Activated CD8-positive, alpha-beta memory T cell treated with anti-CD3 and anti-CD28 coated beads for 1 hour (primary cell): ENCODE measurements around the gene PTPRN2.
"Not testable (repeated sequence)": the region's sequence is repeated elsewhere in the genome, so short reads cannot be mapped to it uniquely, and the experiment has no call there.

ENCODE experiments used
- DNase-seq, 2 donors: peaks; one replicate each; pipeline ENCODE4 v3.0.0-alpha.2; 2020; ENCODE audit warnings: low read depth in 1 of 2; ENCODE audit errors: extremely low read depth in 1 of 2

PTPRN2 gene

DNA sequence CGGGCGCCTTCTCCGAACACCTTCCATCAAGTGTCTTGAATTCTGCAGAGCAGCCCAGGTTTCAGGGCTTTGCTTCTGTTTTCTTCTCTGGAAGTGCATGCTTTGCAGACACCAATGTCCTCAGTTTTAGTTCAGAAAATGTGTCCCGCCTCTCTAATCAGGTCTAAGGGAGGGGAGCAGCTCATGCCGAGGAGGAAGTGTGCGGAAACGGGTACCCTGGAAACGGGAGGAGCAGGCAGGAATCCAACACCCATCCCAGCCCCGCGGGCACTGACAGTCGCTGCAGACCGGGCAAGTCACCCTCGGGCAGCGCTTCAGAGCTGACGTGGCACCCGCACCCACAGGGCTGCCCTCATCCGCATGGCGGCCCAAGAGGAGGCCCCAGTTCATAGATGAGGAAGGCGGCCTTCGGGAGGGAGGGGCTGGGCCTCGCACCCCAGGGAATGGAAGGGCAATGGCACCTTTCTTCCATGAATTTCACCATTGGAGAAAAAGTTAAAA is 912.1 kb downstream of the PTPRN2 start:
- no peak for DNase-seq

DNA sequence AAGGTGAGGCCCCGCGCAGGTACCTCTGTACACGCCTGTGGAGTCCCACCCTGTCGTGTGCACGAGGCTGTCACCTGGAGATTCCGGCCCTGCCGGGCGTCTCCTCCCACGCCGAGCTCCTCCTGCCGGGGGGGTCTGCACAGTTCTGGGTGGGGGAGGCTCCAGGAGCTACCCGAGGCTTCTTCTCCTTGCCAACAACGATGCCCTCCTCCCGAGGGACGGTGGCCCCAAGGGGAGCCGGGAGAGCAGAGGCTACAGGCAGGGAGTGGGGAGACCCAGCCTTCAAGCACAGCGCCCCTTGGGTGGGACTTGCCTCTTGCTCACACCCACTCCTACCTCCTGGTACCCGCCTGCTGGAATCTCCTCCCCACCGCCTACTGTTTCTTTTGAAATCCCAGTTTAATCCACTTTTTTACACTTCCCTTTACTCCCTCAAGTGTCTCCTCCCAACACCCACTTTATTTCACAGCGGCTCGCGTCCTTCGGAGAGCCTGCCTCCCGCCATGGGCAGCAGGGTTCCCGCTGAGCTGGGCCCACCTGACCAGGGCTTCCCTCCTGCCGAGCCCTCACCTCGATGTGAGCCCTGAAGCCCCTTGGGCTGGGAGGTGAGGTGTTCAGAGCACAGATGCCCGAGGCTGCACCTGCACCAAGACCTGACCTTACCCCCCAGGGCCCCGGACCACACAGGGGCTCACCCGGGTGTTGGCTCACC is 912.8 kb downstream of the PTPRN2 start:
- no peak for DNase-seq

DNA sequence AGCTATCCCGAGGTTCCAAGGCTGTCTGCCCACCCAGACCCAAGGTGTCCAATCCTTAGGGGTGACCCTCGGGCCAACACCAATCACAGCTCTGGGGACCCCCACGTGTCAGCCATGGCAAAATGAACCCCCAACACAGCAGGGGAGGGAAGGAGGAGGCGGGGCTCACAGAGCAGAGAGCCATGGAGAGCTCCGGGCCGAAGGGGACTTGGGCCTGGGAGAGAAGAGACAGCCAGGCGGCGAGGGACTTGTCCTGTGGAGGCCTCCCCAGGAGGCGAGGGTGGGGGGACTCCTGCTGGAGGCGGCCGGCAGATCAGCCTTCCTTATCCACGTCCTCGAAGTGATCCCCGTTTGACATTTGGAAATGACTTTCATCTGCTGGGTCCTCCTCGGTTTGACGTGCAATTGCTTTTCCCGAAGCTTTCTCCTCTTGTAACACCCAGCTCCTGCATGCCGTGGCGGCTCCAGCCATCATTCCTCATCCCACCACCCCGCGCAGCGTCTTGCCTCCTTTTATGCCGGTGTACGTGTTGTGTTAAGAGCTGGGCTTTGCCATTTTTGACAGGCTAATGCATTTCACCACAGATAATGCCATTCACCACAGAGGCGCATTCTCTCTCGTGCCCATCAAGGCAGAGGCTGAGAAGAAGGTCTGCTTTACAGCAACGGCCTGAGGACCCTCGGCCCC is 913.5 kb downstream of the PTPRN2 start:
- DNase-seq: no peak

DNA sequence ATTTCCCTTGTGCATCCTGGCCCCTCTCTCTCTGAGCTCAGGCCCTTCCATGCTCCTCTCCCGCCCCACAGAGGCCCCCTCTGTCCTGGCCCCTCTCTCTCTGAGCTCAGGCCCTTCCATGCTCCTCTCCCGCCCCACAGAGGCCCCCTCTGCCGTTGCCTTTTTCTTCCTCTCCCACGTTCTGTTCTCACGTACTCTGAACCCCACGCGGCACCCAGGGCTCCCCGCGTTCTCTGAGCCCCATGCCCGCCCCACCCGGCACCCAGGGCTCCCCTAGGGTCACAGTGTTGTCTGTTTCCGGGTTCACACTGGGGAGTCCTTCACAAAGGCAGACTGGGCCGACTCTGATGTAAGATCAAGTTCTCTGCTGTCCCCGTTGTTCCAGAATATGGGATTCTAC is 914.0 kb downstream of the PTPRN2 start:
- DNase-seq: no peak

- DNase-seq: no peak
These were observed 916.0 kb downstream of the PTPRN2 start for GRCh38 chr7:157671358-157672255.

- no peak for DNase-seq
These were observed 916.9 kb downstream of the PTPRN2 start for GRCh38 chr7:157670490-157671357.

DNA sequence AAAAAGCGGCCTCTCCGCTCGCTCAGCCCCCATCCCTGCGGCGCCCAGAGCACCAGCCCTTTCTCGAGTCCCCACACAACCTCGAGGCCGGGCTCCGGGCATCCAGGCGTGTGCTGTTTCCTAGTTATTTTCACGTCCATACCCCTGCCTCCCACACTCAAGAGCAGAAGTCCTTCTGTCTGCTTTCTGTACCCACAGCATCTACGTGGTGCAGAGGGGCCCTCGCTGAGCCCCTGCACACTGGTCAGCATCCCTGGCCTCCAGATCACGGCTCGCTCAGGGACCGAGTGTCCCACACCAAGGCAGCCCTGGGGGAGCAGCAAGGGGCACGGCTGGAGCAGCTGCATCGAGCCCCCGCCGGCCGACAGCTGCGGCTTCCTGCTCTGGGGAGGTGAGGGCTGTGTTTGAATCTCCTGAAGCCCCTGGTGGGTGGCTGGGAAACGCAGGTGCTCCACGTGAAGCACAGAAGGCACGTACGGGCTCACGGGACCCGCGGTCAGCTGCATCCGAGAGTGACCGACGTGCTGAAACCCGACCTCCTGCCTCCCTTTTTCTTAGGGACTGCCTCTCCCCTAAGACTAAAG is 917.8 kb downstream of the PTPRN2 start:
- no peak for DNase-seq

DNA sequence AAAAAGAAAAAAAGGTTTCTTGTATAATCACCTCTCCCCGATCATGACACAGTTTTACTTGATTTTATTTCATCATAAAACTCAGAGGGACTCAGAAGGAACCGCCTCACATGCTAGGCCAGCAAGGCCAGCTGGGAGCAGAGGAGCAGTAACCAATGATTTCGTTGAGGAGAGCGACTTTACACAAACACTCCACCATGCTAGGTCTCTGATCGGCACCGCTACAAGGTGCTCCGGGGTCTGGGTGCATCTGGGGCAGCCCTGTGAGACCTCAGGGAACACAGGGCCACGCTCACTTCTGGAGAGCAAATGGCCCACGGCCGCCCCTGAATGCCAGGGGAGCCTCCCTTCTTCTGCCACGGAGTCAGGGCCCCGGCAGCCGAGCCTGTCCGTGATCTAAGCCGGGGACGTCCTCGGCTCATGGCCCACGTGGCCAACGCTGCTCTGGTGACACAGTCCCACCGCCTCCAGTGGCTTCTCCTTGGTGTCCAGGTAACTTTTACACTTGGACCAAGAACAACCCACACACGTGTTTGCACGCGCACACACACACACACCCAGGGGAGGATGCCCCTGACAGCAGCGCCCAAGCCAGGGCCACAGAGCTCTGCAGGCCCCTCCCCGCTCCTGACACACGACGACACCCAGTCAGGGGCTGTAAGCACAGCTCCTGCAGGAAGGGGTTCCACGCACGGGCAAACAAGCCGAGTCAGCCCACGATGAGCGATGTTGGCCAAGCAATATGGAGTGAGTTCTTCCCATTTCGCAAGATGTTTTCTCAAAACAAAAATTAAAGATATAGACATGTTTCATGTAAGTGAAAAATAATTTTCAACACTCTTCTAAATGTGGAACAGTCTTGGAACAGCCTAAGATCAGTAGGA is 918.5 kb downstream of the PTPRN2 start:
- no peak for DNase-seq

DNA sequence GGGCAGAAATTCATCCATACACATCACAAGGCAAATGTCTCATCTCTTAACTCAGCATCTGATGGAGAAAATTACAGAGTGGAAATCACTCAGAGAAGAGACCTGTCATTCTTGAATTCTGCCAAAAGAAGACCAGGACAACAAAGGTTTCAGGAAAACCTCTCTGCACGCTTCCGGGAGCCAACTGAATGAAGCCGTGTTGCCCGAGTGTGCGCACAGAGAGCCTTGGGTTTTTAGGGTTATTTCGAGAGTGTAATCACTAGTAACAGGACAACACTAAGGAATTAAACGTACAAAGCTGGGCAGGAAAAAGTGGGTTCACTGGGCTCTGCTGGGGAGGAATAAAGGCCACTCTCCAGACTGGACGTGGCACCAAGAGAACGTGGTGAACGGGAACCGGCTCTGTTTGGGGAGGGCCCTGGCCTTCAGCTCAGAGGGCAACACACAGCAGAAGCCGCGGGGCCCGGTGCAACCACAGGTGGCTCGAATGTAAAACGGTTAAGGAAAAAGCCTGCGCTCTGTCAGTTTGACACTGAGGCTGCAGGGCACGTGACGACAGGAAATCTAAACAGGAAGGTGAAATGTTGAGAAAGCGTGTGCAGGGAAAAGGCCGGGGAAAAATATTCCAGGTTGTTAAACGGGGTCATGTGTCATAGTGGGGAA is 919.3 kb downstream of the PTPRN2 start:
- no peak for DNase-seq

- no peak for DNase-seq
These were observed 919.9 kb downstream of the PTPRN2 start for GRCh38 chr7:157667731-157668130.

DNA sequence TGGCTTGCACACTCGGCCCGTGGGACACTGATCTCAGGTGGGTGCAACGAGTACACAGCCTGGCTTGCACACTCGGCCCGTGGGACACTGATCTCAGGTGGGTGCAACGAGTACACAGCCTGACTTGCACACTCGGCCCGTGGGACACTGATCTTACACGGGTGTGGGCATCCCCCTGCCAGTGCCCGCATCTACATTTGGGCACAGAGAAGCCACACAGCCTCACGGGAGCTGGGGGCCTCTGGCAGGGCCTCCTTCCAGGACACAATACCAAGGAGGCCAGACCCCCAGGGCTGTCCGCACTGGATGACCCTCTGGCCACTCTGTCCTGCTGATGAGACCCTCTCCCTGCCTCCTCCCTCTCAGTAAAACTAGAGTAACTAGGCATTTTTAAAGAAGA is 920.4 kb downstream of the PTPRN2 start:
- no peak for DNase-seq

DNA sequence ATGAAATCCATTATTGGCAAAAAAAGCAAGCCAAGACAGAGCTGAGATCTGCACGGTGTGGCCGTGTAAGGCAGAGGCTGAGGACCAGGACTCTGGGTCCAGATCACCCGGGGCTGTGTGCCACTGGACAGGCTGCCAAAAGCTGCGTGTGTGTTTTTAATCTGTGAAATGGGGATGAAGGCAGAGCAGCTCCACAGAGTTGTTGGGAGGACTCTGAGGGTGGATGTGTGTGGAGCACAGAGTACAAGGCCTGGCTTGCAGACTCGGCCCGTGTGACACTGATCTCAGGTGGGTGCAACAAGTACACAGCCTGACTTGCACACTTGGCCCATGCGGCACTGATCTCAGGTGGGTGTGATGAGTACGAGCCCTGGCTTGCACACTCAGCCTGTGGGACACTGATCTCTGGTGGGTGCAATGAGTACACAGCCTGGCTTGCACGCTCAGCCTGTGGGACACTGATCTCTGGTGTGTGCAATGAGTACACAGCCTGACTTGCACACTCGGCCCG is 921.0 kb downstream of the PTPRN2 start:
- DNase-seq: no peak

- not testable (repeated sequence) for DNase-seq
These were observed 922.0 kb downstream of the PTPRN2 start for GRCh38 chr7:157665634-157665988.

- DNase-seq: no peak
These were observed 922.6 kb downstream of the PTPRN2 start for GRCh38 chr7:157664871-157665633.

GRCh38 chr7:157664034-157664433 is 923.6 kb downstream of the PTPRN2 start:
- DNase-seq: no peak

DNA sequence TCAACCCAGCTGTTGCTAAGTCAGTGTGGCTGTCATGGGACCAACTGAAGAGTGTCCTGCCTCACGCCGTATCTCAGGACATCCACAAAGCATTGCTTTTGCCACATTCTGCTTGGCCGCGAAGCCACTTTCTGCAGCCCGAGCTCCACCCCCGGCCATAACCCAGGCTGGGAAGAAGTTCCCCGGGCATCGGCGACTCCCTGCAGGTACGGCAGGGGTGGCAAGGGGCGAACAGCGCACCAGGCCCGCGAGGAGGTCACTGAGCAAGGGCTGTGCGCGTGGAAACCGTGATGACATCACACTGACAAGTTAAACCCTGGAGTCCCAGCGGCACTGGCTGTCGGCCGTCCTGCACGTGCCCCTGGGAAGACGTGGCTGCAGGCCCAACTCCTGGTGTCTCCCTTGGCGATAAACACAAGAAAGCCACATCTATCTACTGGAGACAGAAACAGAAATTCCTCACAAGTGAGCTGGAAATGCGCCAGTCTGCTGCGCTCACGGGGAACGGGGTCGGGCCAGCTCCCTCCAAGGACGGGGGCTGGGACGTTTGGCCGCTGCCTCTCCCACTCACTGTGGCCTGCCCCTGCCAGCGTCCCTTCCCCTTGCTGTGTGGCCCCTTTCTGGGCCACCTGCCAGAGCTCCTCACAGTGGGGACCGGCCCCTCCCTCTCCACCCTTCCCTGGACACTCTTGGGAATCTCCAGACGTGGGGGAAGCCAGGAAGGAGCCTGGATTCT is 924.5 kb downstream of the PTPRN2 start:
- DNase-seq: no peak
